ENCODE results near the gene FXYD5.

Gene FXYD5

GRCh38 chr19:35217649-35217990, 63.1 kb downstream of the FXYD5 start:
- DNase-seq: no peak

- no peak for DNase-seq
Measured at GRCh38 chr19:35219008-35219407, 64.5 kb downstream of the FXYD5 start.
